BE2C (cell line): ENCODE data around the gene SLC22A23.

Experiments used
- DNase-seq: peaks from one replicate; pipeline ENCODE4 v3.0.0-alpha.2; 2020
- H3K27me3 ChIP-seq: fragments of 250-450 bp; sonication (Bioruptor Pico); 2 replicates; pipeline ENCODE4 v1.5.1; 2020; ENCODE audit warnings: mild to moderate bottlenecking
- H3K36me3 ChIP-seq: fragments of 250-450 bp; sonication (Bioruptor Pico); 2 replicates; pipeline ENCODE4 v1.5.1; 2020; ENCODE audit warnings: mild to moderate bottlenecking
- H3K4me1 ChIP-seq: fragments of 250-450 bp; sonication (Bioruptor Pico); 2 replicates; pipeline ENCODE4 v1.5.1; 2020
- H3K4me3 ChIP-seq: 2 replicates; pipeline ENCODE4 v1.5.1; 2011; ENCODE audit warnings: low read depth, low read length
- H3K9me3 ChIP-seq: fragments of 250-450 bp; sonication (Bioruptor Pico); 2 replicates; pipeline ENCODE4 v1.5.1; 2020
- CTCF ChIP-seq: IDR thresholded peaks from 2 replicates; pipeline ENCODE4 v1.5.1; 2012; ENCODE audit warnings: mild to moderate bottlenecking, low read depth, low read length

SLC22A23 gene

GRCh38 chr6:3417473-3417872 lies 39.4 kb downstream of the SLC22A23 start:
- no peak for DNase-seq
- no peaks in the 10 kb centered on the region for H3K9me3 ChIP-seq
- H3K4me3 ChIP-seq = no peak overlapping the region
- H3K36me3 ChIP-seq = no peaks in the 10 kb centered on the region
- no peaks in the 10 kb centered on the region for H3K4me1 ChIP-seq
- TF ChIP-seq CTCF = no peak
- peaks cover 39% of the 10 kb centered on the region for H3K27me3 ChIP-seq

- peaks cover 31% of the 10 kb centered on the region for H3K27me3 ChIP-seq
- no peaks in the 10 kb centered on the region for H3K36me3 ChIP-seq
- no peak for DNase-seq
- H3K9me3 ChIP-seq = no peaks in the 10 kb centered on the region
- TF ChIP-seq CTCF = no peak
- H3K4me1 ChIP-seq = no peaks in the 10 kb centered on the region
- no peak overlapping the region for H3K4me3 ChIP-seq
Measured at GRCh38 chr6:3415490-3415889, 41.4 kb downstream of the SLC22A23 start.

- no peak for DNase-seq
- Histone ChIP-seq H3K27me3 (peaks cover 31% of the 10 kb centered on the region), H3K9me3 (no peaks in the 10 kb centered on the region), H3K4me1 (no peaks in the 10 kb centered on the region), H3K4me3 (no peak overlapping the region), H3K36me3 (no peaks in the 10 kb centered on the region)
- TF ChIP-seq CTCF = no peak
Measured at GRCh38 chr6:3415082-3415453, 41.8 kb downstream of the SLC22A23 start.

GRCh38 chr6:3414327-3415081 lies 42.3 kb downstream of the SLC22A23 start:
- no peak for DNase-seq
- no peaks in the 10 kb centered on the region for H3K36me3 ChIP-seq
- no peak overlapping the region for H3K4me3 ChIP-seq
- H3K9me3 ChIP-seq = no peaks in the 10 kb centered on the region
- H3K27me3 ChIP-seq = peaks cover 27% of the 10 kb centered on the region
- H3K4me1 ChIP-seq = no peaks in the 10 kb centered on the region
- no peak for TF ChIP-seq CTCF

GRCh38 chr6:3413592-3413991 lies 43.3 kb downstream of the SLC22A23 start:
- no peak for DNase-seq
- no peaks in the 10 kb centered on the region for H3K9me3 ChIP-seq
- H3K4me1 ChIP-seq = no peaks in the 10 kb centered on the region
- no peak overlapping the region for H3K4me3 ChIP-seq
- TF ChIP-seq CTCF = no peak
- peaks cover 21% of the 10 kb centered on the region for H3K27me3 ChIP-seq
- no peaks in the 10 kb centered on the region for H3K36me3 ChIP-seq

- DNase-seq = no peak
- Histone ChIP-seq H3K36me3 (no peaks in the 10 kb centered on the region), H3K4me3 (no peak overlapping the region), H3K9me3 (no peaks in the 10 kb centered on the region), H3K27me3 (peaks cover 14% of the 10 kb centered on the region), H3K4me1 (no peaks in the 10 kb centered on the region)
- no peak for TF ChIP-seq CTCF
Measured at GRCh38 chr6:3412779-3413500, 43.9 kb downstream of the SLC22A23 start.
